Right lung (tissue), 5 donors: ENCODE measurements around the gene AKAP9. TPM values are rescaled to one million over a fixed set of nuclear protein-coding genes. Genes with fewer than 3 reads are reported as not detected.
A peak's percentile ranks its signal among the peaks of the same experiment; 100 is the strongest.
"Not testable (repeated sequence)": the region's sequence is repeated elsewhere in the genome, so short reads cannot be mapped to it uniquely, and the experiment has no call there.

ENCODE experiments used
- DNase-seq, 2 donors: peaks; one replicate each; pipeline ENCODE4 v3.0.0-alpha.2; 2013
- polyA plus RNA-seq, 5 donors: library from polyadenylated mRNA; unstranded; fragments of 120-200 nt; gene quantifications; one replicate each; pipeline versions ENCODE4 v1.2.1 to v1.2.3, GENCODE V29; 2013; ENCODE audit warnings: inconsistent platforms in 1 of 5, low replicate concordance in 1 of 5; ENCODE audit not compliant: insufficient read length in 5 of 5, insufficient read depth in 1 of 5

Gene AKAP9
- polyA plus RNA-seq, 5 donors: 66.0 to 104 (median 88.3) TPM

- not testable (repeated sequence) for DNase-seq
These were observed 4.3 kb downstream of the AKAP9 start for GRCh38 chr7:91944970-91945369.

GRCh38 chr7:91945476-91945875, 4.8 kb downstream of the AKAP9 start:
- DNase-seq: peak; percentile 58 to 79

DNA sequence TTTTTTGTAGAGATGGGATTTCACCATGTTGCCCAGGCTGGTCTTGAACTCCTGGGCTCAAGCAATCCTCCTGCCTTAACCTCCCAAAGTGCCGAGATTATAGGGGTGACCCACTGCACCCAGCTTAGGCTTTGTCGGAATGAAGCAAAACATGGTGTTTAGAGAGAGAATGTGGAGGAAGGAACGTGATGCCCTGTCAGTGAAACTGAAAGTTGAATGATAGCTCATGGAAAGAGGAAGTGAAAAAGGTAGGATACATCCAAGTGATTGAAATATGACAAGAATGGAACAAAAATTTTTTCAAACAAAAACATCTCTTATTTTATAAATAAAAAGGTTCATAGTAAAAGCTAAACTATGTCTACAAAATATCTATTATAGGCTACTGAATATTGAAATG, 5.9 kb downstream of the AKAP9 start:
- DNase-seq: no peak

- no peak for DNase-seq
These were observed 7.3 kb downstream of the AKAP9 start for GRCh38 chr7:91947948-91948347.

DNA sequence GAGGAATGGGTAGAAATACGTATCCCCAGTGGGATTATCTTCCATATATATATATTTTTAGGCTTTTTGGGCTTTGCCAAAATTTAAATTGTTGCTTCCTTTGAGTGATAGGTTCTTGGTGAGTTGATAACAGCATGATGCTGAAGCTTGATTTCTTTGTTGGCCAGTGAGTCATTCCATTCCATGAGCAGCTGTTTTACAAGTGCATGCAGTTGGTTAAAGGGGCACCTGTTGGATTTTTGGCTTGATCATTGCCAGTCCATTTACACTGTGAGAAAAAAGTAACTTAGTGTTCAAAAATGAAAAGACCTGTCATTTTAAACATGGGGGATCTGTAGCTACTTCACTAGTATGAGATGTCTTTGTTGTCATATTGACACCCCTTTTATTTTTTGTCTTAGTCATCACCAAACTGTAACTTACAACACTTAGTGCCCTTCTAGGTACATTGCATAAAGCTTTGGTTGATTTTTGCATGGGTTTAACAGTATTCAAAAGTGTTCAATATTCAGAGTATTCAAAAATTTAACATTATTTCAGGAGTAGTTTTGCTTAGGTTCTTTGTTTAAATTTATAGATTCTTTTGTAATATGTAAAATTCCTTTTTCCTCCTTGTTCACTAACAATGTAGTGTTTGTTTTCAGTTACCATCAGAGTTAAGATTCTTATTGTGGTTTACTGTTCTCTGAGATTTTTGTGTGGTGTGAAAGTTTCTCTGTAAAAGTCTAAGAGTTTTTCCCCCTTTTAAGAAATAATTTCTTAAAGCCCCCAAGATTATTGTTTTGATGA, 8.8 kb downstream of the AKAP9 start:
- DNase-seq: no peak

GRCh38 chr7:91953618-91954017, 13.0 kb downstream of the AKAP9 start:
- DNase-seq: no peak

DNA sequence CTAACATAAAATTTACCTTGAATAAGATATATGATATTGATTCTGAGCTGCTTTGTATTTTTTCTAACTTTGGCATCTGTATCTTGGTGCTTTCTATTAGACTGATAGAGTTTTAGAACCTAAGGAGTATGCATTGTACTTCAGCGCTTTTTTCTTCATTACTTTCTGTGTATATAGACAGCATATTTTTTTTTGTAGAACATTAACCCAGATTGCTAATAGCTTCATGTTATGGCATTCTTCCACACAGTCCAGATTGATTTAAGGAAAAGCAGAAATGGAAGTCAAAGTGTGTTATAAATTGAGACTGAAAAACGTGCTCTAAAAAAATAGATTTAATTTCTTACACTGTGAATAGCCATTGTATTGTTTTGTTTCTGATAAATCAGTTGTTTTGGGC, 15.8 kb downstream of the AKAP9 start:
- DNase-seq: not testable (repeated sequence)

DNA sequence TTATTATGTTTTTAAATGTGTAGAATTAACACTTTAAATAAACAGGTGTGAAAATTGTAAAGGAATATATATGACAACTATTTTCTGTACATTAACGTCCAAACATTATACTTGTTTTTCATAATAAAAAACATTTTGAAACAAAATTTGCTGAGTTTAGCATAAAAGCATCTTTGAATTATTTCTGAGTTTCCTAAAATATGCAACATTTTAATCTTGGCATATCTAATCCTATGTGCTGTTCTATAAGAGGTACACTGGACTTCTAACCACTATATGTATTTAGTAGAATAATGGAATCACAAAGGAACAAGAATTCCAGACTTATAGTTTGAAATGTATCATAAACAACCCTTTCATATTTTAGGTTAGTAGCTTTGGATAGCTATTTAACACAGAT, 16.6 kb downstream of the AKAP9 start:
- no peak for DNase-seq

DNA sequence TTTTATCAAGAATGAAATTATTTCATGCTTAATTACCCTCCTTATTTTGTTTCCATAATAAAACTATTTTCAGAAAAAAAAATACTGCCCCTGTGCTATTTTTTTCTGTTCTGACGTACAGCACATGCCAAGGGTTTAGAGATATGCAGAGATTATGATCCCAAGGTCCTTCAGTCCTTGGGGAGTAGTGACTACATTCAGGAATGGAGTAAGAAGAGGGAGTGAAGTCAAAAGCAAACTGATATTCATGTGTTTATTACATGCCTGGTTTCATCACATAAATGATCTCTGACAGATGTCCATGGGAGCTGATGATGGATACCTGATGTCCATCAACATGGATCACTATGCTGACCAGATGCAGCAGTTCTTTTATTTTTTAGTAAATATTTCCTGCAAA, 17.2 kb downstream of the AKAP9 start:
- no peak for DNase-seq

DNA sequence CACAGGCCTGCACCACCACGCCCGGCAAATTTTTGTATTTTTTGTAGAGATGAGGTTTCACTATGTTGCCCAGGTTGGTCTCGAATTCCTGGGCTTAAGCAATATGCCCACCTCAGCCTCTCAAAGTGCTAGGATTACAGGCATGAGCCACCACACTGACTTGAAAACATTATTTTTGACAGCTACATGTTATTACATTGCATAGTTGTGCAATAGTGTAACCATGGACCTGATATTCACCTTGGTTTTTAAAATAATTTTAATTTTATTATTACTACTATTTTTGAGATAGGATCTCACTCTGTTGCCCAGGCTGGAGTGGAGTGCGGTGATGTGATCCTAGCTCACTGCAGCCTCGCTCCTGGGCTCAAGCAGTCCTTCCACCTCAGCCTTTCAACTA, 18.4 kb downstream of the AKAP9 start:
- DNase-seq: no peak

GRCh38 chr7:91961816-91962215, 21.2 kb downstream of the AKAP9 start:
- DNase-seq: no peak

GRCh38 chr7:91962419-91962818, 21.8 kb downstream of the AKAP9 start:
- no peak for DNase-seq

DNA sequence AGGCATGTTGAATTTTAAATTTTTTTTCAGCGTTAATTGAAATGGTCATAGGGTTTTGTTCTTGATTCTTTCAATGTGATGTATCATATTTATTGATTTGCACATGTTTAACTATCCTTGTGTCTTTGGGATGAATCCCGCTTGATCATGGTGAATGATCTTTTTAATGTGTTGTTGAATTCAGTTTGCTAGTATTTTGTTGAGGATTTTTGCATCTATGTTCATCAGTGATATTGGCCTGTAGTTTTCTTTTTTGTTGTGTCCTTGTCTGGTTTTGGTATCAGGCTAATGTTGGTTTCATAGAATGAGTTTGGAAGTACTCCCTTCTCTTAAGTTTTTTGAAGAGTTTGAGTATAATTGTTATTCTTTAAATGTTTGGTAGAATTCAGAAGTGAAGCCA, 26.9 kb downstream of the AKAP9 start:
- DNase-seq: not testable (repeated sequence)

DNA sequence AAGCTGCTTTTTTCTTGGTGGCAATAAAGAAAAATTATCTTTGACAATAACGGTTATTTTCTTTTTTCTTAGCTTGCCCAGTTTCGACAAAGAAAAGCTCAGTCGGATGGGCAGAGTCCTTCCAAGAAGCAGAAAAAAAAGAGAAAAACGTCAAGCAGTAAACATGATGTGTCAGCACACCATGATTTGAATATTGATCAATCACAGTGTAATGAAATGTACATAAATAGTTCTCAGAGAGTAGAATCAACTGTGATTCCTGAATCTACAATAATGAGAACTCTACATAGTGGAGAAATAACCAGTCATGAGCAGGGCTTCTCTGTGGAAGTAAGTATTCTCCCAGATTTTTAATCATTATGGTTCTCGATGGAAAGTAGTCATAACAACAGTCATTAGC, 33.0 kb downstream of the AKAP9 start:
- DNase-seq: no peak

DNA sequence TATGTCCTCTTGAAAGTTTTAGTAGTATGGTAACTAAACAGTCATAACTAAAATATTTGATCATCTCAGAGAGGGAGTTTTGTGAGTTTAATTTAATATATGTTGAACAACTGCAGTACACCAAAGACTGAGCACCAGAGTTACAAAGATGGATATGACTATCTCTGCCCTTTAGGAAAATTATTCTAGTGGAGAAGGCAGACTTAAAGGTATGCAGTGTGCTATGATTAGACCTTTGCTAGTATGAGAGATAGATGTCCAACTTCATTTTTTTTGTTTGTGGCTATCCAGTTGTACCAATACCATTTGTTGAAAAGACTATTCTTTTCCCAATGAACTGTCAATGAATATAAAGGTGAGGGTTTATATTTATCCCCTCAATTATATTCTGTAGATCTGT, 33.4 kb downstream of the AKAP9 start:
- DNase-seq: no peak

GRCh38 chr7:91976743-91977142, 36.1 kb downstream of the AKAP9 start:
- no peak for DNase-seq

DNA sequence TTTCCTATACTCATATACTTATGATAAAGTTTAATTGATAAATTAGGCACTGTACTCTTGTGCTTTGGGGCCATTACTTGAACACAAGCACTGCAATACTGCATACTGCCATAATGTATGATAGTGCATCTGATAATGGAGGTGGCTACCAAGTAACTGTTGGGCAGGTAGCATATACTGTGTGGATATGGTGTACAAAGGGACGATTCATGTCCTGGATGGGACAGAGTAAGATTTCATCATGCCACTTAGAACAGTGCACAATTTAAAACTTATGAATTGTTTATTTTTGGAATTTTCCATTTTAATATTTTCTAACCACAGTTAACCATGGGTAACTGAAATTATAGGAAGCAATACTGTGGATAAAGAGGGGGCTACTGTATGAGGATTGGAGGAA, 38.9 kb downstream of the AKAP9 start:
- no peak for DNase-seq

DNA sequence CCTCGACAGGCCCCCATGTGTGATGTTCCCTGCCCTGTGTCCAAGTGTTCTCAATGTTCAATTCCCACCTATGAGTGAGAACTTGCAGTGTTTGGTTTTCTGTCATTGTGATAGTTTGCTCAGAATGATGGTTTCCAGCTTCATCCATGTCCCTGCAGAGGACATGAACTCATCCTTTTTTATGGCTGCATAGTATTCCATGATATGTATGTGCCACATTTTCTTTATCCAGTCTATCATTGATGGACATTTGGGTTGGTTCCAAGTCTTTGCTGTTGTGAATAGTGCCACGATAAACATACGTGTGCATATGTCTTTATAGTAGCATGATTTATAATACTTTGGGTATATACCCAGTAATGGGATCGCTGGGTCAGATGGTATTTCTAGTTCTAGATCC, 41.7 kb downstream of the AKAP9 start:
- not testable (repeated sequence) for DNase-seq

- no peak for DNase-seq
These were observed 47.6 kb downstream of the AKAP9 start for GRCh38 chr7:91988213-91988612.

DNA sequence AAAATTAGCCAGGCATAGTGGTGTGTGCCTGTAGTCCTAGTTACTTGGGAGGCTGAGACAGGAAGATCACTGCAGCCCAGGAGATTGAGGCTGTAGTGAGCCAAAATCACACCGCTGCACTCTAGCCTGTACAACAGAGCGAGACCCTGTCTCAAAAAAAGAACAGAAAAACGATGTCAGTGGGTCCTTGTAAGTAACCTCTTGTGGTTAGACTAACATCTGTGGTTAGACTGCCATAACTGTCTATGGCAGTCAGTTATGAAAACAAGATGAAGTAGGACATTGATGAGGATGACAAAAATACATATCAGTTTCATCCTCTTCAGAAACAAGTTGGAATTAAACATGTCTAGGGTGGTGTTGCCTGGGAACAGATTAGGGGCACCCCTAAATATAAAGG, 53.3 kb downstream of the AKAP9 start:
- DNase-seq: no peak

GRCh38 chr7:91995391-91996105, 54.9 kb downstream of the AKAP9 start:
- no peak for DNase-seq

DNA sequence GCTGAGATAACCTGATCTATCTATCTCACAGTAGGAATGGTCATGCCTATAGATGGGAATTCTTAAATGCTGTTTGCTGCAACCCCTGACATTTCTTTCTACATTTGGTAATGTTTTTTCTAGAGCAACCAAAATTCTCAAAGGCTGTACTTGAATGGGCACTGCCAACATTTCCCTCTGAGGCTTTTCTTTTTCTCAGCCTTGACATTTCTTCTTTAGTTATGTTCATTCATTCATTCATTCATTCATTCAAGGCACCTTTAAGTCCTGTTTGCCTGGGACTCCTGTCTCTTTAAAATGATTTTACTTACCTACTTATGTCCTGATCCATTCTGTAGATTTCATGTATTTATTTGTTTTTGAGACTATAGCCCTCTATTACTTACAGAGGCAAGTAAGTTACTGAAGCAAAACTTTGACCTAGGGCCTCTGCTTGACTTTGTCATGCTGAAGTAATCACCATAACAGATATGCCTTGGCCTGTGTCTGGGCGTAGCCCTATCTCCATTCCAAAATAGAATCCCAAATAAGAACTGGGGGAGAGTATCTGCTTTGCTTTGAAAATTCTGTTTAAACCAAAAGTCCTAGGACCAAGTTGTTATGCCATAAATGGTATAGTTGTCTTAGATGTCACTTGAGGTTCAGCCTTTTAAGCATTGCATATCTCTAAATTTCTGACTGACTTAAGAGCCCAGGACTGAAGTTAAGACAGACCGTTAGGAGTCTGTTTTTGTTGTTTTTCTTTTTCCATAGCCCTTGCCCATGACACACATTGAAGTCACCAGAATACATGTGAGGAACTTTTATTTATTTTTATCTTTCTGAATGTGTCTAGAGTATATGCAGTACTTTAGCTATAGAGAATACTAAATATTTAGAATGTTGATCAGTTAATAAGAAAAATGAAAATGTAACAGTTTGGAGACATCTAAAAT, 59.2 kb downstream of the AKAP9 start:
- no peak for DNase-seq
